Stimulated activated CD8-positive, alpha-beta memory T cell treated with anti-CD3 and anti-CD28 coated beads, Interleukin-15, amount 100 ng/mL, for 1 hour (primary cell): ENCODE results near the gene TYW1B.
"Not testable (repeated sequence)": the region's sequence is repeated elsewhere in the genome, so short reads cannot be mapped to it uniquely, and the experiment has no call there.

Experiments
- DNase-seq: peaks from one replicate; pipeline ENCODE4 v3.0.0-alpha.2; 2020; ENCODE audit warnings: low read depth

TYW1B gene

DNA sequence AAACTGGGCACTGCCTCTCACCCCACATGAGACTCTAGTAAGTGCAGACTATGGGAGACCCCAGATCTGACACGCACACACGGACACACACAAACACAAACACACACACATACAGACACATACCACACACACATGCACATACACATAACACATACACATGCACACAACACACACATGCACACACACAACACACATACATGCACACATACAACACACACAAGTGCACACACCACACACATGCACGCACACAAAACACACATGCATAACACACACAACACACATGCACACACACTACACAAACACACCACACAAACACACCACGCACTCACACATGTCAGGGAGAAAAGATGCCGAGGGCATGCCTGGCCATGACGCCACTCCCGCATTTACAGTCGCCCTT is 205.5 kb downstream of the TYW1B start:
- no peak for DNase-seq

DNA sequence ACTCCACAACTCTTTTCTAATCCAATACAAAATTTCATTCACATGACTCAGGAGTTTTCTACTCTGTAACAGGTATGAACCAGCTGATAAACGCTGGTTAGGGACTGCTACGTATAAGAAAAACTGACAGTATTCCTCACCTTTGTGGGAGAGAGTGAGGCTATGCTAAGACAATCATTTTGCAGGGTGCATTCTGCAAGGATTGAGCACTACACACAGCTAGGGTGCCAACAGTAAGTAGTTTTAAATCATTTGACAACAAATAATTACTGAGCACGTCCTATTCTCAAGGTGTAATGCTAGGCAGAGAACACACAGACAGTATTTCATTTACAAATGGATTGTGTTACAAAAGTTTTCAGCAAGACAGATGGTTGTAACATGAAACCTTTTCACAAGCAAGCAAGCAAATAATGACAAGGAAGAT is 206.2 kb downstream of the TYW1B start:
- not testable (repeated sequence) for DNase-seq

DNA sequence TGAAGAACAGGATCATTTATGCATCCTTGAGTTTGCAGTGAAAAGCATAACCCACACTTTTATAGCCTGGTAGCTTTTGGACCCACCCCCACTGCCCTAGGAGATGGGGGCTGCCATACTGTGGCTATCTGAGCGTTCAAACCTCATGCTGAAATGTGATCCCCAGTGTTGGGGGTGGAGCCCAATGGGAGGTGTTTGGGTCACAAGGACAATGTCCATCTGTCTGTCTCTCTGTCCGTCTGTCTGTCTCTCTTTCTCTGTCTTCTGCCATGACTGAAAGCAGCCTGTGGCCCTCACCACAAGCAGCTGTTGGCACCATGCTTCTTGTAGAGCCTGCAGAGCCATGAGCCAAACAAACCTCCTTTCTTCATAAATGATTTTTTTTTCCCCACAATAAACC is 207.1 kb downstream of the TYW1B start:
- DNase-seq = not testable (repeated sequence)

DNA sequence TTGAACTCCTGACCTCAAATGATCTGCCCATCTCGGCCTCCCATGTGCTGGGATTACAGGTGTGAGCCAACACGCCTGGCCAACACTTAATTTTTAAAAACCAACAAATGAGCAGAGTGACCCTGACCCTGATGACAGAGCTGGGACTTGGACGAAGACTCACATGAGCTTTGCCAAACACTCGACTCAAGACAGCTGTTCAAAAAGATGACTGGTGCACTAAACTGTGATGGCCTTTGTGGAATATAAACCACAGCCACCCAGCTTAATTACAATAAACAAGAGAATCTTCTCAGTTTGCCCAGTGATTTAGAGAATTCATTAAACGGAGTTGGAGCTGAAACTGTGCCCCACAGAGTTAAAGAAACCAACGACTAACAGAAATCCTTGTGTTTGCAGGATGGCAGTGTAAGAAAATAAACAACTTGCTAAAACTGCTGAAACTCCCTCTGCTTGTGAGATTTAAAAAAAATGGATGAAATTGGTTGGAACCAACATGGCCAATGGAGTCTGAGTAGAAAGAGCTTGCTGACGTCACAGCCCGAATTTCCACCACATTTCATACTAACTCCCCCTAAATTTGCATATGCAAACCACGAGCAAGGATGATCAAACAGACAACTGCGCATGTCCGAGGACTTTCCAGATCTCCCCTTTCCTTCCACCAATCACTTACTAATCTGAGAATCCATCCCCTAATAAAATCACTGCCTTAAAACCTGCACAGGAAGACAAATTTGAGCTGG is 209.4 kb downstream of the TYW1B start:
- not testable (repeated sequence) for DNase-seq

GRCh38 chr7:72609761-72610160 is 218.2 kb downstream of the TYW1B start:
- DNase-seq = not testable (repeated sequence)

- not testable (repeated sequence) for DNase-seq
Observed at GRCh38 chr7:72607988-72608387, 220.0 kb downstream of the TYW1B start.

DNA sequence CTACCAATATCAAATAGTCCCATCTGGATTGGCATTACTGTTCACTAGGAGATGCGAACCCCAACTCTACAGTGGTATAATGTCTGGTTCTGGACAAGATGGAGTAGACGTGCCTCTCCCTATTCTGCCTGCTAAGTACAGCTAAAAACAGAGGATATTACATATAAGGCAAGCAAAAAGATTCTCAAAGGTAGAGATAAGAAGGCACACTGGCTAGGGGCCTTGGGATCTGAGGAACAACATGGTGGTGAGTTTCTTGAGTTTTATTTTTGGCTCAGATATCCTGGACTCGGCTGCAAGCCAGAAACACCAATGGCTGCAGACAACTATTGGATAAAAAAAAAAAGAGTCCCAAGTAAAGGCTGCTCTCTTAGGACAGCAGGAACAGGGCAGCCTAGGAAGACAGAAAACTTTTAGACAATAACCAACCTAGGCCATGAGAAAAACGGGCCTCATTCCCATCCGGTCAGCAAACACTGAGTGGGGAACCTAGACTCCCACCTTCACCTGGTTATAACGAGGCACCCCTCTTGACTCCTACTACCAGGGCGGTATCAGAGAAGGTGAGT is 222.1 kb downstream of the TYW1B start:
- DNase-seq = not testable (repeated sequence)

DNA sequence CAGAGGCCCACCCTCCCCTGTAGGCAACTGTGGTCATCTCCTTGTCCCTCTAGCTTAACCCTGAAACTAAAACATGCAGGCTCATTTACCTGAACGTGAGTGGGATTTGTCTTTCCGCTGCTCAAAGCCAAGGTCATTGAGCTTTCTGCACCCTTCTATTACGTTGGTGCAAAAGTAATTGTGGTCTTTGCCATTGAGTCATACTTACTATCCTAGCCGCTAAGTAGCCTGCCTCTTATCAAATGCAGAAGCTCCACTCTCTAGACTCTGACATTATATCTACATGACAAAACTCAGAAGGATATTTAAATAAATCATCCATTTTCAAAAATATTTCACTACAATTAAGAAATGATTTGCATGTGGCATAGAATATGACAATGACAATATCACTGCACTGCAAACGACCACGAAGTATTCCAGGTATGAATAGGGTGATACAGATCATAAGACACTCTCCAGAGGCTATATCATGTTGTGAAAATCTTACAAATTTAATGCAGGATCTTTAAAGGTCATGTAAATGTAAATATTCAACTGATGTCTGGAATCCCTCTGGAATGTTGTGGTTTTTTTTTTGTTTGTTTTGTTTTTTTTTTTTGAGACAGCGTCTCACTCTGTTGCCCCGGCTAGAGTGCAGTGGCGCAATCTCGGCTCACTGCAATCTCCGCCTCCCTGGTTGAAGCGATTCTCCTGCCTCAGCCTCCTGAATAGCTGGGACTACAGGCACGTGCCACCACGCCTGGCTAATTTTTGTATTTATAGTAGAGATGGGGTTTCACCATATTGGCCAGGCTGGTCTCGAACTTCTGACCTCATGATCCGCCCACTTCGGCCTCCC is 223.0 kb downstream of the TYW1B start:
- DNase-seq = not testable (repeated sequence)

DNA sequence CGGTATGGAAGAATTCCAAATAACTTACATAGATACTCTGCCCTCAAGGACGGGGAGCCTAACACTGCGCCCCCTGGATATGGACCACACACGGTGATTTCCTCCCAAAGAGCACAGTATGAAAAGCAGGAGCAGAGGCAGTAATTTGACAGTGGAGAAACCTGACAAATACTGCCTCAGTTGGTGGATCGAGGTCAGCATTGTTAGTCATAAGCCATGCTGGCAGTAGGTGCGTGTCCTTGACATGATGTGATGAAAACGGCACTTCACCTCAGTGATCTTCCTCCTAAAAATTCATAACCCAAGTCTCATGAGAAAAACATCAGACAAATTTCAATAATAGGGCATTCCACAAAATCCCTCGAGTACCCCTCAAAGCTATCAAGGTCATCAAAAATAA is 224.5 kb downstream of the TYW1B start:
- DNase-seq = not testable (repeated sequence)

GRCh38 chr7:72603073-72603472 is 224.9 kb downstream of the TYW1B start:
- no peak for DNase-seq

DNA sequence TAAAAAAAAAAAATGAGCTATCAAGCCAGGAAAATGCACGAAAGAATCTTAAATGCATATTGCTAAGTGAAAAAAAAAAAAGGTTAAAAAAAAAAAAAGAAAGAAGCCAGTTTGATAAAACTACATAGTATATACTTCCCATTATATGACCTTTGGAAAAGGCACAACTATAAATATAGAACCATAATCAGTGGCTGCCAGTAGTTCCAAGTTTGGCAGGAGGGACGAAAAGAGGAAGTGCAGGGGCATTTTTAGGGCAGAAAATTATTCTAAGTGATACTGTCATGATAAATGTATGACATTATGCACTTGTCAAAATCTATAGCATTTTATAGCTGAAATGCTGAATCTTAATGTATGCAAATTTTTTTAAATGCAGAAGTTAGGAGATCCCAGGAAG is 226.3 kb downstream of the TYW1B start:
- DNase-seq = not testable (repeated sequence)

- DNase-seq = not testable (repeated sequence)
Observed at GRCh38 chr7:72590023-72590422, 238.0 kb downstream of the TYW1B start.

DNA sequence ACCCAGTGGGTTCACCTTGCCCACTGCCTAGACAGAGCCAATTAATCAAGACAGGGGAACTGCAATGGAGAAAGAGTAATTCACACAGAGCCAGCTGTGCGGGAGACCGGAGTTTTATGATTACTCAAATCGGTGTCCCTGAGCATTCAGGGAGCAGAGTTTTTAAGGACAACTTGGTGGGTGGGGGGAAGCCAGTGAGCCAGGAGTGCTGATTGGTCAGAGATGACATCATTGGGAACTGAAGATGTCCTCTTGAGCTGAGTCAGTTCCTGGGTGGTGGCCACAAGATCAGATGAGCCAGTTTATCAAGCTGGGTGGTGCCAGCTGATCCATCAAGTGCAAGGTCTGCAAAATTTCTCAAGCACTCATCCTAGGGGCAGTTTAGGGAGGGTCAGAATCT is 240.7 kb downstream of the TYW1B start:
- DNase-seq = not testable (repeated sequence)

- DNase-seq = not testable (repeated sequence)
Observed at GRCh38 chr7:72584576-72584975, 243.4 kb downstream of the TYW1B start.

GRCh38 chr7:72583620-72584361 is 244.2 kb downstream of the TYW1B start:
- not testable (repeated sequence) for DNase-seq

DNA sequence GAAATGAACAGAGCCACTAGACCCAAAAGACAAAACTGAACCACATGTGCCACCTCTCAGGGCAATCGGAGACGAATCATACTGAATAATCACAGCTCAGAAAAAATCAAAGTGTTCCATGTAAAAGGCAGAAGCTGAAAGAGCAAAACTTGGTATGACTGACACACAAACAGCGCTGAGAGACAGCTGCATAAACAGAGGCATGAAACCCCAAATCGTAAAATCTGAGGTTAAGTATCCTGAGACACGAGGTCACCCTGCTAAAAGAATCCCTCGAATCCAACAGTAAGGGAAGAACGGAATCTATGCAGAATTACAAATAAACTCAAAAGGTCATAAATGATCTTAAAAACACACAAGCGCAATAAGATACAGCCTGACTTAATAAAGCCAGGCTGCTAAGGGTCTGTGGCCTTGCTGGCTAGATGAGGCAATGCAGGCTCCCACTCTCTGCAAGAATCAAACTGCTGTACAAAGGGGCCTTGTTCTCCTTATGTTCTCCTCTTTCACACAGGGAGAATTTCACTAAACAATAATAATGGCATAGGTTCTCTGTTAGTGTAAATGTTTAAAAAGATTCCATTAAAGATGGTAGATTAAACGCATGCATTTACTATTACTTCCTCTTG is 247.7 kb downstream of the TYW1B start:
- not testable (repeated sequence) for DNase-seq

DNA sequence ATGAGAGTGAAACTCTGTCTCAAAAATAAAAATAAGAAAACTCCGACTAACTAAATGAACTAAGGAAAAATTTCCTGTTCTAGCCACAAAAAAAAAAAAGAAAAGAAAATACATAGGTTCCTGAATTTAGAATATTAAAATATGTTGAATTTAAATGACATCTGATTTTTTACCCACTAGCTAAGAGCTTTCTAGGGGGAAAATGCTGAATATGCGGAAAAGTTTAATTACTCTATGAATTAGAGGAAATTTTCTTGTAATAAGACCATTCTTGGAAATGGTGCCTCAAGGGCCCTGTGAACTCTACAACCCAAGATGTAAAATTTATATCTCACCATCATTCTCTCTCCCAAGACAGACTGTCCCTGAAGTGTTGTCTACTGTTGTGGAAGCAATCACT is 250.9 kb downstream of the TYW1B start:
- DNase-seq = no peak

DNA sequence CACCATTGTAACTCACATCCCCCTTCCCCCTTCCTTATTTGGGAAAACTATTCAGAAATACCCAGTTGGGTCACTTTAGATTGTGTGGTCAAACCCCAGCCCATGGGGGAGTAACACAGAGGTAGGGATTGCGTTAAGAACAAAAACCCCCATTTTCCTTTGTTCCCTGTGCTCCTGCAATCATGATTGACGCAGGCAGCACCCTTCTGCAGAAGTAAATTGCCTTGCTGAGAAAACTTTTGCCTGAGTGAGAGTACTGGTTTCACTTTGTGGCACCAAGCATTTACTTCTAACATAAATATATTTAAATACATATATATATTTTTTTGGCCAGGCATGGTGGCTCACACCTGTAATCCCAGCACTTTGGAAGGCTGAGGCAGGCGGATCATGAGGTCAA is 266.0 kb downstream of the TYW1B start:
- DNase-seq = not testable (repeated sequence)

GRCh38 chr7:72559546-72559945 is 268.5 kb downstream of the TYW1B start:
- DNase-seq = not testable (repeated sequence)

DNA sequence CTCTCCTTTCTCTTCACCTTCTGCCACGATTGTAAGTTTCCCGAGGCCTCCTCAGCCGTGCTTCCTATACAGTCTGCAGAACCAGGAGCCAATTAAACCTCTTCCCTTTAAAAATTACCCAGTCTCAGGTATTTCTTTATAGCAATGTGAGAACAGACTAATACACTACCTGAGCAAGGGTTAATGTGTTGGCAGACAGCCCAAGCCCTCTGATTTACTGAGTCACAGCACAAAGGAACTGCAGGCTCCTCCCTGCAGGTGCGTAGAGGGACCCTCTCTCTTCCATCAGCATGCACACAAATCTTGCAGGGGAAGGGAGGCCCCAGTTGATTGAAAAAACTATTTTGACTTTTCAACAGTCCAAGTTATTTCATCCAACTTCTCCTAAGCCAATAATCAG is 271.3 kb downstream of the TYW1B start:
- DNase-seq = not testable (repeated sequence)

DNA sequence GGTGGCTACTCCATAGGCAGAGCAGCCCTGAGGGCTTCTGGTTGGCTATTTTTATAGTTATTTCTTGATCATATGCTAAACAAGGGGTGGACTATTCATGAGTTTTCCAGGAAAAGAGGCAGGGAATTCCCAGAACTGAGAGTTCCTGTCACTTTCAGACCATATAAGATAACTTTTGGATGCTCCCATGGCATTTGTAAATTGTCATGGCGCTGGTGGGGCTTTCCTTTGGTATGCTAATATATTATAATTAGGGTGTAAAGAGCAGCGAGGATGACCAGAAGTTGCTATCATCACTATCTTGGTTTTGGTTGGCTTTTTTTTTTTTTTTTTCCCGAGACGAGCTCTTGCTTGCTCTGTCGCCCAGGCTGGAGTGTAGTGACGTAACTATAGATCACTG is 272.8 kb downstream of the TYW1B start:
- DNase-seq = not testable (repeated sequence)

DNA sequence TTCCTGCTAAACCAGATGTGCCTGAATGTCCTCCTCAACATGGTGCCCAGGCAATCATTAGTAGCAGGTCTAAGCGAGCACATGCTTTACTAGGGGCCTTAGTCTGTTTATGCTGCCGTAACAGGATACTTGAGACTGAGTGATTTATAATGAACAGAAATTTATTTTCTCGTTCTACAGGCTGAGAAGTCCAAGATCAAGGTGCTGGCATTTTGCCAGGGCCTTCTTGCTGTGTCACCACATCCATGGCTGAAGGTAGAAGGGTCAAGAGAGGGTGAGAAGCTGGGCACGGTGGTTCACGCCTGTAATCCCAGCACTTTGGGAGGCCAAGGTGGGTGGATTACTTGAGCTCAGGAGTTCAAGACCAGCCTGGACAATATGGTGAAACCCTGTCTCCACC is 273.6 kb downstream of the TYW1B start:
- DNase-seq = not testable (repeated sequence)
